Hindlimb muscle (tissue), 1 donor: ENCODE measurements around the gene OVCH2. TPM values are rescaled to one million over a fixed set of nuclear protein-coding genes. Genes with fewer than 3 reads are reported as not detected.
A peak's percentile ranks its signal among the peaks of the same experiment; 100 is the strongest.
"Not testable (repeated sequence)": the region's sequence is repeated elsewhere in the genome, so short reads cannot be mapped to it uniquely, and the experiment has no call there.

ENCODE experiments used
- DNase-seq: peaks from one replicate; pipeline ENCODE4 v3.0.0-alpha.2; 2013
- polyA plus RNA-seq: library from polyadenylated mRNA; unstranded; fragments of 120-200 nt; gene quantifications from one replicate; pipeline ENCODE4 v1.2.1, GENCODE V29; 2013; ENCODE audit not compliant: insufficient read length

Gene OVCH2
- polyA plus RNA-seq, 1 donor, result 0.79 TPM

- no peak for DNase-seq
Measured at GRCh38 chr11:7671347-7672215, 34.7 kb downstream of the OVCH2 start.

- no peak for DNase-seq
Measured at GRCh38 chr11:7670641-7671040, 35.6 kb downstream of the OVCH2 start.

- no peak for DNase-seq
Measured at GRCh38 chr11:7668911-7669310, 37.4 kb downstream of the OVCH2 start.

- no peak for DNase-seq
Measured at GRCh38 chr11:7668464-7668863, 37.8 kb downstream of the OVCH2 start.

GRCh38 chr11:7667460-7667859 is 38.8 kb downstream of the OVCH2 start:
- no peak for DNase-seq

GRCh38 chr11:7666292-7666866 is 39.9 kb downstream of the OVCH2 start:
- no peak for DNase-seq

- peak; percentile 63 for DNase-seq
Measured at GRCh38 chr11:7665473-7666291, 40.6 kb downstream of the OVCH2 start.

GRCh38 chr11:7664867-7665266 is 41.4 kb downstream of the OVCH2 start:
- DNase-seq, result no peak

GRCh38 chr11:7663531-7663930 is 42.7 kb downstream of the OVCH2 start:
- not testable (repeated sequence) for DNase-seq

- peak; percentile 54 for DNase-seq
Measured at GRCh38 chr11:7657306-7658025, 48.8 kb downstream of the OVCH2 start.

- DNase-seq, result no peak
Measured at GRCh38 chr11:7656704-7657103, 49.6 kb downstream of the OVCH2 start.

GRCh38 chr11:7655253-7656217 is 50.7 kb downstream of the OVCH2 start:
- no peak for DNase-seq

- no peak for DNase-seq
Measured at GRCh38 chr11:7654195-7654705, 52.0 kb downstream of the OVCH2 start.

- DNase-seq, result no peak
Measured at GRCh38 chr11:7651700-7652099, 54.6 kb downstream of the OVCH2 start.

- DNase-seq, result no peak
Measured at GRCh38 chr11:7651140-7651551, 55.1 kb downstream of the OVCH2 start.

GRCh38 chr11:7648264-7648663 is 58.0 kb downstream of the OVCH2 start:
- no peak for DNase-seq

- no peak for DNase-seq
Measured at GRCh38 chr11:7646866-7647265, 59.4 kb downstream of the OVCH2 start.

GRCh38 chr11:7645206-7645605 is 61.1 kb downstream of the OVCH2 start:
- DNase-seq, result no peak

GRCh38 chr11:7643314-7643713 is 63.0 kb downstream of the OVCH2 start:
- no peak for DNase-seq

GRCh38 chr11:7642747-7643146 is 63.5 kb downstream of the OVCH2 start:
- no peak for DNase-seq

GRCh38 chr11:7640816-7641215 is 65.5 kb downstream of the OVCH2 start:
- no peak for DNase-seq
